Neural crest cell (in vitro differentiated cells): ENCODE measurements around the gene FSIP1. TPM values are rescaled to one million over a fixed set of nuclear protein-coding genes. Genes with fewer than 3 reads are reported as not detected.

Source experiments
- DNase-seq: peaks from one replicate; pipeline ENCODE4 v3.0.0; 2021; ENCODE audit warnings: low read depth, mixed read lengths, low spot score
- H3K27ac Mint-ChIP-seq: one replicate; pipeline ENCODE4 v1.8.0; 2021; ENCODE audit warnings: mild to moderate bottlenecking, mixed read lengths; ENCODE audit not compliant: unreplicated experiment
- H3K27me3 Mint-ChIP-seq: 2 replicates; pipeline ENCODE4 v1.8.0; 2021; ENCODE audit warnings: low read depth, mild to moderate bottlenecking, mixed read lengths
- H3K36me3 Mint-ChIP-seq: 2 replicates; pipeline ENCODE4 v1.8.0; 2021; ENCODE audit warnings: low read depth, mild to moderate bottlenecking, mixed read lengths
- H3K4me1 Mint-ChIP-seq: 2 replicates; pipeline ENCODE4 v1.8.0; 2021; ENCODE audit warnings: mixed read lengths
- H3K4me3 Mint-ChIP-seq: one replicate; pipeline ENCODE4 v1.8.0; 2021; ENCODE audit warnings: mild to moderate bottlenecking, mixed read lengths
- H3K9me3 Mint-ChIP-seq: 2 replicates; pipeline ENCODE4 v1.8.0; 2021; ENCODE audit warnings: mixed read lengths
- total RNA-seq: library from RNA; stranded (reverse); gene quantifications from 2 replicates; pipeline ENCODE4 v1.2.1, GENCODE V29; 2021
- TF ChIP-seq, protein P1 (sequence below): fragments of 200-600 bp; sonication (generic); conservative IDR thresholded peaks from 2 replicates; pipeline ENCODE4 v1.5.0; 2021; ENCODE audit warnings: antibody characterized with exemption, mild to moderate bottlenecking

The FSIP1 gene
- total RNA-seq, 1 donor from 2014 or later = 8.1 TPM

DNA sequence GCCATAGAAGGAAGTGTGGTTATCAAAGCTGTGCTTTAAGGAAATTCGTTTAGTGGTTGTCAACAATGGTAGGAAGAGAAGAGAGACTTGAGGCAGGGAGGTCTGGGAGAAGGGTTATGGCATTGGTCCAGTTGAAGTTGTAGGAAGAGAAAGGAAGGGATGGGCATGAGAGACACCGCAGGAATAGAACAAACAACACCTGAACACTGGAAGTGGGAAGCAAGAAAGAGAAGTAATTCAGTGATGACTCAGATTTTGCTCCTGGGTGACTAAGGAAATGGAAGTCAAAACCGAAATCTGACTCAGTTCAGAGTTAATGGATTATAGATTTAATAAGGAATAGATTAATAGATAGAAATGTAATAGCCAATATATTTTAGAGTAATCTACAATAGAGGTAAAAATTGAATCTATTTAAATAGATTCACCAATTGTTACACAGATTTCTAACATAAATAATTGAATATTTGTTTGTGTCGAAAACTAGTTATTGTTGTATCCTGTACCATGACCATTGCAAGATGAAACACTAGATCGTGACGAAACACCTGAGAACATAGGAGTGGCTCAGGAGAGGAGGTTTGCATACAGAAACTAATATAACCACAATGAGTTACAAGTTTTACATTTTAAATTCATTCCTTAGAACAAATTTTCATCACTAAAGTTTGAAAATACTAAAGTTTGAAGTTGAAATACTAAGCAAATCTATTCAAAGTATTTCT lies 165.7 kb downstream of the FSIP1 start:
- TF ChIP-seq, protein P1, sequence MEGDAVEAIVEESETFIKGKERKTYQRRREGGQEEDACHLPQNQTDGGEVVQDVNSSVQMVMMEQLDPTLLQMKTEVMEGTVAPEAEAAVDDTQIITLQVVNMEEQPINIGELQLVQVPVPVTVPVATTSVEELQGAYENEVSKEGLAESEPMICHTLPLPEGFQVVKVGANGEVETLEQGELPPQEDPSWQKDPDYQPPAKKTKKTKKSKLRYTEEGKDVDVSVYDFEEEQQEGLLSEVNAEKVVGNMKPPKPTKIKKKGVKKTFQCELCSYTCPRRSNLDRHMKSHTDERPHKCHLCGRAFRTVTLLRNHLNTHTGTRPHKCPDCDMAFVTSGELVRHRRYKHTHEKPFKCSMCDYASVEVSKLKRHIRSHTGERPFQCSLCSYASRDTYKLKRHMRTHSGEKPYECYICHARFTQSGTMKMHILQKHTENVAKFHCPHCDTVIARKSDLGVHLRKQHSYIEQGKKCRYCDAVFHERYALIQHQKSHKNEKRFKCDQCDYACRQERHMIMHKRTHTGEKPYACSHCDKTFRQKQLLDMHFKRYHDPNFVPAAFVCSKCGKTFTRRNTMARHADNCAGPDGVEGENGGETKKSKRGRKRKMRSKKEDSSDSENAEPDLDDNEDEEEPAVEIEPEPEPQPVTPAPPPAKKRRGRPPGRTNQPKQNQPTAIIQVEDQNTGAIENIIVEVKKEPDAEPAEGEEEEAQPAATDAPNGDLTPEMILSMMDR = no peak
- no peak for DNase-seq
- no peaks in the 10 kb centered on the region for H3K4me1 Mint-ChIP-seq
- peaks cover 13% of the 10 kb centered on the region for H3K9me3 Mint-ChIP-seq
- H3K27me3 Mint-ChIP-seq = no peaks in the 10 kb centered on the region
- no peak overlapping the region for H3K27ac Mint-ChIP-seq
- H3K36me3 Mint-ChIP-seq = peaks cover 28% of the 10 kb centered on the region
- H3K4me3 Mint-ChIP-seq = no peak overlapping the region

DNA sequence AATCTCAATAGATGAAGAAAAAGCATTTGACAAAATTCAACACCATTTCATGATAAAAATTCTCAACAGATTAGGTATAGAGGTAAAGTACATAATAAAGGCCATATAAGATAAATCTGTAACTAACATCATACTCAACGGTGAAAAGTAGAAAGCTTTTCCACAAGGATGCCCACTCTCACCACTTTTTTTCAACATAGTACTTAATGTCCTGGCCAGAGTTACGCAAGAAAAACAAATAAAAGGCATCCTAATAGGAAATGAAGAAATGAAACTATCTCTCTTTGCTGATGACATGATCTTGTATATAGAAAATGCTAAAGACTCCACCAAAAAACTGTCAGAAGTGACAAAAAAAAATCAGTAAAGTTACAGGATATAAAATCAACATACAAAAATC lies 168.8 kb downstream of the FSIP1 start:
- TF ChIP-seq, protein P1 = no peak
- H3K27ac Mint-ChIP-seq = no peak overlapping the region
- H3K27me3 Mint-ChIP-seq = no peaks in the 10 kb centered on the region
- no peak for DNase-seq
- H3K9me3 Mint-ChIP-seq = peaks cover 14% of the 10 kb centered on the region
- no peaks in the 10 kb centered on the region for H3K4me1 Mint-ChIP-seq
- H3K36me3 Mint-ChIP-seq = peaks cover 37% of the 10 kb centered on the region
- H3K4me3 Mint-ChIP-seq = no peak overlapping the region

DNA sequence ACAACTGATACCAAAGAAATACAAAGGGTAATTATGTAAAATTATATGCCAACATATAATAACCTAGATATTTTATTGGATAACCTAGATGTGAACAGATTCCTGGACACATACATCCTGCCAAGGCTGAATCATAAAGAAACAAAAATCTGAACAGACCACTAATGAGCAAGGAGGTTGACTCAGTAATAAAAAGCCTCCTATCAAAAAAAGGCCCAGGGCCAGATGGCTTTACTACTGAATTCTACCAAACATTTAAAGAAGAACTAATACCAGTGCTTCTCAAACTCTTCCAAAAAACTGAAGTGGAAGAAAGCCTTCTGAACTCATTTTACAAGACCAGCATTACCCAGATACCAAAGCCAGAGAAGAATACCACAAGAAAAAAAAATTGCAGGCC lies 169.4 kb downstream of the FSIP1 start:
- H3K4me3 Mint-ChIP-seq = no peak overlapping the region
- H3K27me3 Mint-ChIP-seq = no peaks in the 10 kb centered on the region
- no peaks in the 10 kb centered on the region for H3K4me1 Mint-ChIP-seq
- H3K27ac Mint-ChIP-seq = no peak overlapping the region
- peaks cover 14% of the 10 kb centered on the region for H3K9me3 Mint-ChIP-seq
- TF ChIP-seq, protein P1 = no peak
- no peak for DNase-seq
- peaks cover 37% of the 10 kb centered on the region for H3K36me3 Mint-ChIP-seq

DNA sequence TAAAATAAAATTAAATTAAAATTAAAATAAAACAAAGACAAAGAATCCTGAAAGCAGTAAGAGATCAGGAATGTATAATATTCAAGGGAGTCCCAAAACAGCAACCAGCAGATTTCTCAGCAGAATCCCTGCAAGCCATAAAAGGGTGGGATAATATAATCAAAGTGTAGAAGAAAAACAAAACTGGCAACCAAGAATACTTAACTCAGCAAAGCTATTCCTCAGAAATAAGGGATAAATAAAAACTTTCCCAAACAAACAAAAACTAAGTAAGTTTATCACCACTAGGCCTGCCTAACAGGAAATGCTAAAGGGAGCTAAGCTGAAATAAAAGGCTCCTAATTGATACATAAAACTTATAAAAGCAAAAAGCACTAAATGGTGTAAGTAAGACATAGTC lies 172.0 kb downstream of the FSIP1 start:
- no peak for DNase-seq
- no peak overlapping the region for H3K4me3 Mint-ChIP-seq
- H3K4me1 Mint-ChIP-seq = no peaks in the 10 kb centered on the region
- H3K36me3 Mint-ChIP-seq = peaks cover 29% of the 10 kb centered on the region
- no peaks in the 10 kb centered on the region for H3K27me3 Mint-ChIP-seq
- H3K27ac Mint-ChIP-seq = no peak overlapping the region
- TF ChIP-seq, protein P1 = no peak
- peaks cover 14% of the 10 kb centered on the region for H3K9me3 Mint-ChIP-seq

DNA sequence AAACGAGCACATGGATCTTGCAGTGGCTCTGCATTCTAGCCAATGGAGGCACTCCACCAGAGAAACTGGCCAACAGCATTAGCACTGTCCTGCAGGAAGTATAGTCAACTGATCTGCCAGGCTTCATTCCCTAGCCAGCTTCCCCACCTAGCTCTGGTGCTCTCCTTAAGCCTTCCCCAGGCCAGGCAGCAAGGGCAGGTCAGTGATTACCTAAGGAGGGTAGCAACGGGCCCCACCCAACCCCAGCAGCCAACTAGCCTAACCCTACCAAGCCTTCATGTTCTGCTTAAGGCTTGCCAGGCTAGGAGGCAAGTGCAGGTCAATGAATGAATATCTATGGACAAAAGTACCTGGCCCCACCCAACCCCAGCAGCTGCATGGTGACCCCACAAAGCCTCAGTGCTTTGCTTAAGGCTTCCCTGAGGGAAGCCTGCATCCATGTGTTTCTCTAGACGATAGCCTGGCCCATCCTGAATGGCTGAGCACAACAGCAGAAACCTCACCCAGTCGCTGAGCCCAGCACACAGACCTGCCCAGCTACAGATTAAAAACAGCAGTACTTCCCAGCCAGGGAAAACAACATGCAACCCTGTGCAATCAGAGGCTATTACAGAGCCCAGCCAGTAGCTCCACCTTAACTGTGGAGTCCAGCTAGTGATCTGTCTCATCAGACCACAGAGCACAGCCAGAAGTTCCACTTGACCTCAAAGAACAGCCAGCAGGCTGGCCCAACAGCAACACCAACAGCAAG lies 173.3 kb downstream of the FSIP1 start:
- peaks cover 25% of the 10 kb centered on the region for H3K36me3 Mint-ChIP-seq
- no peak for DNase-seq
- H3K27me3 Mint-ChIP-seq = no peaks in the 10 kb centered on the region
- TF ChIP-seq, protein P1 = no peak
- H3K4me3 Mint-ChIP-seq = no peak overlapping the region
- H3K27ac Mint-ChIP-seq = no peak overlapping the region
- H3K9me3 Mint-ChIP-seq = peaks cover 12% of the 10 kb centered on the region
- no peaks in the 10 kb centered on the region for H3K4me1 Mint-ChIP-seq
